HepG2 (cell line): ENCODE measurements around the gene SLC36A1. TPM values are rescaled to one million over a fixed set of nuclear protein-coding genes. Genes with fewer than 3 reads are reported as not detected.
A peak's percentile ranks its signal among the peaks of the same experiment; 100 is the strongest.

Source experiments
- ATAC-seq: fragments of 200-7000 bp; cut with Tn5 transposase; 3 replicates; pipeline ENCODE4 v1.9.1; 2020; ENCODE audit warnings: mild to moderate bottlenecking, moderate library complexity
- BruUV-seq: library from RNA; stranded (reverse); fragments of 400-500 nt; replicated peaks from 2 replicates; lab custom pipeline; 2021; lab: Mats Ljungman, UMichigan
- CTCF ChIA-PET: fragments of 300-600 bp; formaldehyde crosslinking; extraction: SDS; loops from one replicate; lab custom pipeline; 2021; ENCODE audit warnings: low total read pairs, inconsistent platforms, low intra/inter-chr PET ratio; lab: Yijun Ruan, JAX
- POLR2A ChIA-PET: fragments of 350-600 bp; sonication (Branson Sonifier 250); formaldehyde crosslinking; loops from one replicate; lab custom pipeline; 2020; ENCODE audit warnings: antibody characterized with exemption, inconsistent platforms; lab: Yijun Ruan, JAX
- DNase-seq: peaks from one replicate; pipeline ENCODE4 v3.0.0-alpha.2; 2015; ENCODE audit warnings: low spot score
- FAIRE-seq: peaks from 3 replicates; lab custom pipeline; 2011; peaks lifted over from hg19 to GRCh38; lab: Jason Lieb, UNC
- H2AFZ ChIP-seq: one replicate; pipeline ENCODE4 v1.6.1; 2011; ENCODE audit warnings: low read length, inconsistent platforms
- H3K27ac ChIP-seq: fragments of 300-600 bp; 3 replicates; pipeline ENCODE4 v1.8.0; 2011; ENCODE audit warnings: mixed run types, mild to moderate bottlenecking, mixed read lengths, low read length, inconsistent platforms; ENCODE audit not compliant: insufficient read depth; ENCODE audit errors: extremely low read length
- H3K27me3 ChIP-seq, 2 experiments: fragments of 200-600 bp in 1 of 2; 2 replicates in 1 of 2; 3 replicates in 1 of 2; pipeline versions ENCODE4 v1.6.0 to v1.8.0; 2011; ENCODE audit warnings: low read length in 2 of 2, mild to moderate bottlenecking in 2 of 2, moderate library complexity in 2 of 2, inconsistent platforms in 1 of 2; ENCODE audit not compliant: insufficient read depth in 2 of 2, control insufficient read depth in 1 of 2
- H3K36me3 ChIP-seq, 2 experiments: fragments of 200-600 bp in 1 of 2; replicated peaks in 1 of 2; 2 replicates in 1 of 2; 3 replicates in 1 of 2; pipeline versions ENCODE4 v1.5.1 to v1.8.0; 2011; ENCODE audit warnings: low read length in 2 of 2, inconsistent platforms in 1 of 2; ENCODE audit not compliant: insufficient read depth in 2 of 2, control insufficient read depth in 1 of 2
- H3K4me1 ChIP-seq: 2 replicates; pipeline ENCODE4 v1.5.1; 2012; ENCODE audit warnings: low read length, inconsistent platforms; ENCODE audit not compliant: insufficient read depth
- H3K4me2 ChIP-seq: 2 replicates; pipeline ENCODE4 v1.6.0; 2011; ENCODE audit warnings: low read depth, low read length, inconsistent platforms
- H3K4me3 ChIP-seq, 3 experiments: fragments of 200-600 bp in 1 of 3; sonication (generic), shearing (Covaris generic) in 1 of 3; replicated peaks in 1 of 3; 2 replicates each; pipeline ENCODE4 v1.5.1; 2011 to 2016; ENCODE audit warnings: low read length in 3 of 3, inconsistent platforms in 2 of 3, low read depth in 2 of 3, mild to moderate bottlenecking in 2 of 3, control low read depth in 1 of 3, mixed read lengths in 1 of 3; ENCODE audit not compliant: insufficient read depth in 1 of 3
- H3K79me2 ChIP-seq: one replicate; pipeline ENCODE4 v1.6.1; 2011; ENCODE audit warnings: low read length, inconsistent platforms; ENCODE audit not compliant: insufficient read depth
- H3K9ac ChIP-seq: 2 replicates; pipeline ENCODE4 v1.6.0; 2011; ENCODE audit warnings: mild to moderate bottlenecking, low read depth, low read length, inconsistent platforms; ENCODE audit not compliant: insufficient read depth
- H3K9me3 ChIP-seq: 2 replicates; pipeline ENCODE4 v1.5.1; 2012; ENCODE audit warnings: mild to moderate bottlenecking, low read length
- H4K20me1 ChIP-seq: 2 replicates; pipeline ENCODE4 v1.6.0; 2011; ENCODE audit warnings: inconsistent platforms, mild to moderate bottlenecking, low read length, moderate library complexity; ENCODE audit not compliant: insufficient read depth
- ATF7 ChIP-seq, 2 experiments: fragments of 450-650 bp in 1 of 2; sonication (generic) in 1 of 2; formaldehyde crosslinking in 1 of 2; IDR thresholded peaks; 2 replicates each; pipeline versions ENCODE4 v1.4.0 to v1.6.1; 2016 to 2020; ENCODE audit warnings: antibody characterized with exemption in 1 of 2, mild to moderate bottlenecking in 1 of 2, missing genetic modification reagents in 1 of 2
- CEBPB ChIP-seq: IDR thresholded peaks from 2 replicates; pipeline ENCODE4 v1.6.1; 2011; ENCODE audit warnings: low read depth, low read length, improper control_type of control experiment, borderline replicate concordance
- CREB1 ChIP-seq, 2 experiments: fragments of 450-650 bp in 1 of 2; IDR thresholded peaks; 2 replicates each; pipeline ENCODE4 v1.6.1; 2016 to 2017; ENCODE audit warnings: control low read depth in 1 of 2, mild to moderate bottlenecking in 1 of 2, missing compliant biosample characterization in 1 of 2, missing genetic modification characterization in 1 of 2
- GABPA ChIP-seq, 2 experiments: IDR thresholded peaks; 2 replicates each; pipeline ENCODE4 v1.6.1; 2011 to 2016; ENCODE audit warnings: low read depth in 2 of 2, low read length in 1 of 2, missing biosample characterization in 1 of 2, missing genetic modification characterization in 1 of 2
- ZBTB21 ChIP-seq: sonication (generic); formaldehyde crosslinking; IDR thresholded peaks from 2 replicates; pipeline ENCODE4 v1.4.0; 2020; ENCODE audit warnings: missing genetic modification reagents
- ZNF781 ChIP-seq: sonication (generic); formaldehyde crosslinking; IDR thresholded peaks from 2 replicates; pipeline ENCODE4 v1.5.1; 2020; ENCODE audit warnings: borderline replicate concordance, mild to moderate bottlenecking, missing genetic modification reagents; ENCODE audit errors: not compliant biosample characterization
- WGBS: methylation state at CpG from one replicate; pipeline ENCODE4 v1.1.6; 2017; ENCODE audit warnings: low lambda C conversion rate; 5-methylcytosine and 5-hydroxymethylcytosine counted together
- in situ Hi-C: cut with HindIII; loops from 2 replicates; pipeline ENCODE4 v1.10.0; 2017; ENCODE audit warnings: low pct_unique_long_range_greater_than_20kb; ENCODE audit not compliant: extremely low pct_ligation_motif_present
- intact Hi-C: fragments of 100-400 bp; cut with micrococcal nuclease; formaldehyde crosslinking; loops from one replicate; pipeline ENCODE4 v1.10.0; 2022; ENCODE audit not compliant: unreplicated experiment
- polyA plus RNA-seq, 8 experiments: library from polyadenylated mRNA; depleted of rRNA in 3 of 8; stranded (reverse) in 7 of 8; unstranded in 1 of 8; fragments of >200 nt; fragmentation: Illumina TruSeq in 4 of 8; extraction: Trizol in 4 of 8; gene quantifications; 2 replicates each; pipeline versions ENCODE4 v1.2.1 to v1.2.3, GENCODE V29; 2011 to 2016; ENCODE audit warnings: low read depth in 4 of 8, missing spikeins in 1 of 8, mixed read lengths in 1 of 8; ENCODE audit not compliant: insufficient read depth in 1 of 8
- total RNA-seq, 5 experiments: library from RNA; depleted of rRNA; stranded (reverse); fragments of >200 nt; fragmentation: Illumina TruSeq; extraction: Trizol; gene quantifications; 2 replicates each; pipeline ENCODE4 v1.2.3, GENCODE V29; 2016; ENCODE audit warnings: low read depth in 1 of 5
- TF ChIP-seq, protein P1 (sequence below): sonication (generic); formaldehyde crosslinking; IDR thresholded peaks from 2 replicates; pipeline ENCODE4 v1.5.0; 2020; ENCODE audit warnings: missing genetic modification reagents

SLC36A1 gene
- total and polyA plus RNA-seq, 2 of the 13 experiments (the other 11 are each of a cell fraction or from before 2014, with no cell fraction given) = 8.0 to 8.9 TPM

DNA sequence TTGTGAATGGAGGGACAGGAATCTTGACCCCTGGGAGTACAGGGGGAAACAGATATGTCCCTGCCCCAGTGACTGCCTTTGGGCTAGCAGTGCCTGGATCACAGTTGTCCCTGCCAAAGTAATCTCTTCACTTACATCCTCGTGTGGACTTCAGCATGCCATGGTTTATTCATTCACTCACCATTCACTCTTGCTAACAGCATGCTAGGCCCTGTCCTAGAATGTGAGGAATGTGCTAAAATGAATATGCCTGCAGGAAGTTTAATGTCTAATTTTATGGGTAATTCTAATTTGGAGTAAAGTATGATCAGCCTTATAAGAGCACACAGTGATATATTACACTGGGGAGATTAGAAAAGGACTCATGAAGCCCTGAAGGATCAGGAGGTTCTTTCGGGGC lies 80.8 kb downstream of the SLC36A1 start (continued):
- TF ChIP-seq CEBPB = no peak

DNA sequence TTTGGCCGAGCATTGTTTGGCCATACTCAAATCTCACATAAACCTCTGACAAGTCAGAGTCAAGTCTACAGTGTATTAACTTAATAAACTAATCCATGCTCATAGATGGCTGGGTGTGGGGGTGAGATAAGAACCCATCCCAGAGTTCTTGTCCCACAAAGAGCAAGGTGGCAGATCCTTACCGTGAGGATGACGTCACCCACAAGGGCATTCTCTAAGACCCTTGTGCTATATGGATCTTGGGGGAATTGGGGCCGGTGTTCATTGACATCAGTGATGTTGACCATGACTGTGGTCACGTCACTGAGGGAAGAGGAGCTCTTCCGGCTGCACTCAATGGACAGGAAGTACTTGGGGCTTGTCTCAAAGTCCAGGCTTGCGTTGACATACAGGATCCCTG lies 81.6 kb downstream of the SLC36A1 start:
- intact Hi-C loops (no loop called here), in situ Hi-C loops (loop anchor here (10.0 kb wide), 2 partner anchors 126 to 216 kb away; no protein-coding TSS in a partner anchor)
- TF ChIP-seq, protein P1, sequence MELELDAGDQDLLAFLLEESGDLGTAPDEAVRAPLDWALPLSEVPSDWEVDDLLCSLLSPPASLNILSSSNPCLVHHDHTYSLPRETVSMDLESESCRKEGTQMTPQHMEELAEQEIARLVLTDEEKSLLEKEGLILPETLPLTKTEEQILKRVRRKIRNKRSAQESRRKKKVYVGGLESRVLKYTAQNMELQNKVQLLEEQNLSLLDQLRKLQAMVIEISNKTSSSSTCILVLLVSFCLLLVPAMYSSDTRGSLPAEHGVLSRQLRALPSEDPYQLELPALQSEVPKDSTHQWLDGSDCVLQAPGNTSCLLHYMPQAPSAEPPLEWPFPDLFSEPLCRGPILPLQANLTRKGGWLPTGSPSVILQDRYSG (CRISPR knock-in tag) = no peak
- no peak for TF ChIP-seq GABPA (IDR thresholded peaks at IDR 0.05; ENCODE audit: low read depth, low read length)
- TF ChIP-seq GABPA (CRISPR knock-in tag; IDR thresholded peaks at IDR 0.05; ENCODE audit: low read depth) = peak; percentile 58
- TF ChIP-seq ZBTB21 (CRISPR knock-in tag) = 0 out of 2 replicates have a peak, but pooled peaks have one; percentile 40
- TF ChIP-seq ATF7 (IDR thresholded peaks at IDR 0.05) = peak; percentile 97
- TF ChIP-seq ATF7 (CRISPR knock-in tag; IDR thresholded peaks at IDR 0.05) = no peak
- no peak for TF ChIP-seq ZNF781 (CRISPR knock-in tag)
- TF ChIP-seq CREB1 (IDR thresholded peaks at IDR 0.05) = peak; percentile 92
- TF ChIP-seq CREB1 (CRISPR knock-in tag; IDR thresholded peaks at IDR 0.05) = no peak
- Histone ChIP-seq H3K36me3 (no peaks in the 10 kb centered on the region), H3K4me3 (no peak overlapping the region), H4K20me1 (no peaks in the 10 kb centered on the region), H3K9ac (no peak overlapping the region), H3K27ac (no peak overlapping the region), H3K27me3 (no peaks in the 10 kb centered on the region; a peak in 1 of 5 replicates), H2AFZ (no peak overlapping the region), H3K4me2 (no peak overlapping the region), H3K9me3 (no peaks in the 10 kb centered on the region), H3K79me2 (no peaks in the 10 kb centered on the region), H3K4me1 (no peaks in the 10 kb centered on the region)
- ChIA-PET POLR2A (no interaction called here), CTCF (no interaction called here)
- ATAC-seq (no peak), FAIRE-seq (no peak), DNase-seq (no peak)
- WGBS = 35% methylated on average over 5 of the region's 7 CpGs
- BruUV-seq = no TSS peak
